ENCODE measurements around the gene CDC42EP5. TPM values are rescaled to one million over a fixed set of nuclear protein-coding genes. Genes with fewer than 3 reads are reported as not detected.
"Not testable (repeated sequence)": the region's sequence is repeated elsewhere in the genome, so short reads cannot be mapped to it uniquely, and the experiment has no call there.

Gene CDC42EP5
- total and polyA plus RNA-seq, 4 donors: 0.28 to 2.2 (median 0.84) TPM; not detected in 1

DNA sequence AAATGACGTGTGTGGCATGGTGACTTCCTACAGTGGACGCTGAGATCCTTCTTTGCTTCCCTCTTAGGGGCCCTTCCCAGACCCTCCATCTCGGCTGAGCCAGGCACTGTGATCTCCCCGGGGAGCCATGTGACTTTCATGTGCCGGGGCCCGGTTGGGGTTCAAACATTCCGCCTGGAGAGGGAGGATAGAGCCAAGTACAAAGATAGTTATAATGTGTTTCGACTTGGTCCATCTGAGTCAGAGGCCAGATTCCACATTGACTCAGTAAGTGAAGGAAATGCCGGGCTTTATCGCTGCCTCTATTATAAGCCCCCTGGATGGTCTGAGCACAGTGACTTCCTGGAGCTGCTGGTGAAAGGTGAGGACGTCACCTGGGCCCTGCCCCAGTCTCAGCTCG lies 34.7 kb upstream of the CDC42EP5 start:
- H3K36me3 ChIP-seq (ENCODE audit: control insufficient read depth in 4 of 4, insufficient read depth in 3 of 4, low read depth in 1 of 4, low read length in 3 of 4): no peaks in the 10 kb centered on the region
- TF ChIP-seq FOXA1 (IDR thresholded peaks at IDR 0.05) (no peak), HNF4G (IDR thresholded peaks at IDR 0.05) (no peak), JUND (IDR thresholded peaks at IDR 0.05) (no peak), RXRA (IDR thresholded peaks at IDR 0.05) (no peak), RAD21 (IDR thresholded peaks at IDR 0.05) (no peak), NR2F2 (IDR thresholded peaks at IDR 0.05) (no peak), FOXA2 (IDR thresholded peaks at IDR 0.05) (no peak), HNF4A (conservative IDR thresholded peaks at IDR 0.05) (no peak), SP1 (IDR thresholded peaks at IDR 0.05) (no peak), GABPA (IDR thresholded peaks at IDR 0.05 in 1 of 2, conservative IDR thresholded peaks at IDR 0.05 in 1 of 2) (no peak), EGR1 (IDR thresholded peaks at IDR 0.05; ENCODE audit: low read depth in 2 of 2) (no peak), YY1 (IDR thresholded peaks at IDR 0.05) (no peak), TAF1 (conservative IDR thresholded peaks at IDR 0.05) (no peak)
- TF ChIP-seq, protein P1, sequence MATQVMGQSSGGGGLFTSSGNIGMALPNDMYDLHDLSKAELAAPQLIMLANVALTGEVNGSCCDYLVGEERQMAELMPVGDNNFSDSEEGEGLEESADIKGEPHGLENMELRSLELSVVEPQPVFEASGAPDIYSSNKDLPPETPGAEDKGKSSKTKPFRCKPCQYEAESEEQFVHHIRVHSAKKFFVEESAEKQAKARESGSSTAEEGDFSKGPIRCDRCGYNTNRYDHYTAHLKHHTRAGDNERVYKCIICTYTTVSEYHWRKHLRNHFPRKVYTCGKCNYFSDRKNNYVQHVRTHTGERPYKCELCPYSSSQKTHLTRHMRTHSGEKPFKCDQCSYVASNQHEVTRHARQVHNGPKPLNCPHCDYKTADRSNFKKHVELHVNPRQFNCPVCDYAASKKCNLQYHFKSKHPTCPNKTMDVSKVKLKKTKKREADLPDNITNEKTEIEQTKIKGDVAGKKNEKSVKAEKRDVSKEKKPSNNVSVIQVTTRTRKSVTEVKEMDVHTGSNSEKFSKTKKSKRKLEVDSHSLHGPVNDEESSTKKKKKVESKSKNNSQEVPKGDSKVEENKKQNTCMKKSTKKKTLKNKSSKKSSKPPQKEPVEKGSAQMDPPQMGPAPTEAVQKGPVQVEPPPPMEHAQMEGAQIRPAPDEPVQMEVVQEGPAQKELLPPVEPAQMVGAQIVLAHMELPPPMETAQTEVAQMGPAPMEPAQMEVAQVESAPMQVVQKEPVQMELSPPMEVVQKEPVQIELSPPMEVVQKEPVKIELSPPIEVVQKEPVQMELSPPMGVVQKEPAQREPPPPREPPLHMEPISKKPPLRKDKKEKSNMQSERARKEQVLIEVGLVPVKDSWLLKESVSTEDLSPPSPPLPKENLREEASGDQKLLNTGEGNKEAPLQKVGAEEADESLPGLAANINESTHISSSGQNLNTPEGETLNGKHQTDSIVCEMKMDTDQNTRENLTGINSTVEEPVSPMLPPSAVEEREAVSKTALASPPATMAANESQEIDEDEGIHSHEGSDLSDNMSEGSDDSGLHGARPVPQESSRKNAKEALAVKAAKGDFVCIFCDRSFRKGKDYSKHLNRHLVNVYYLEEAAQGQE (IDR thresholded peaks at IDR 0.05): no peak
- TF ChIP-seq, protein P2, sequence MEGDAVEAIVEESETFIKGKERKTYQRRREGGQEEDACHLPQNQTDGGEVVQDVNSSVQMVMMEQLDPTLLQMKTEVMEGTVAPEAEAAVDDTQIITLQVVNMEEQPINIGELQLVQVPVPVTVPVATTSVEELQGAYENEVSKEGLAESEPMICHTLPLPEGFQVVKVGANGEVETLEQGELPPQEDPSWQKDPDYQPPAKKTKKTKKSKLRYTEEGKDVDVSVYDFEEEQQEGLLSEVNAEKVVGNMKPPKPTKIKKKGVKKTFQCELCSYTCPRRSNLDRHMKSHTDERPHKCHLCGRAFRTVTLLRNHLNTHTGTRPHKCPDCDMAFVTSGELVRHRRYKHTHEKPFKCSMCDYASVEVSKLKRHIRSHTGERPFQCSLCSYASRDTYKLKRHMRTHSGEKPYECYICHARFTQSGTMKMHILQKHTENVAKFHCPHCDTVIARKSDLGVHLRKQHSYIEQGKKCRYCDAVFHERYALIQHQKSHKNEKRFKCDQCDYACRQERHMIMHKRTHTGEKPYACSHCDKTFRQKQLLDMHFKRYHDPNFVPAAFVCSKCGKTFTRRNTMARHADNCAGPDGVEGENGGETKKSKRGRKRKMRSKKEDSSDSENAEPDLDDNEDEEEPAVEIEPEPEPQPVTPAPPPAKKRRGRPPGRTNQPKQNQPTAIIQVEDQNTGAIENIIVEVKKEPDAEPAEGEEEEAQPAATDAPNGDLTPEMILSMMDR (IDR thresholded peaks at IDR 0.05; ENCODE audit: low read depth, low read length, missing input control): no peak
- TF ChIP-seq, protein P3, sequence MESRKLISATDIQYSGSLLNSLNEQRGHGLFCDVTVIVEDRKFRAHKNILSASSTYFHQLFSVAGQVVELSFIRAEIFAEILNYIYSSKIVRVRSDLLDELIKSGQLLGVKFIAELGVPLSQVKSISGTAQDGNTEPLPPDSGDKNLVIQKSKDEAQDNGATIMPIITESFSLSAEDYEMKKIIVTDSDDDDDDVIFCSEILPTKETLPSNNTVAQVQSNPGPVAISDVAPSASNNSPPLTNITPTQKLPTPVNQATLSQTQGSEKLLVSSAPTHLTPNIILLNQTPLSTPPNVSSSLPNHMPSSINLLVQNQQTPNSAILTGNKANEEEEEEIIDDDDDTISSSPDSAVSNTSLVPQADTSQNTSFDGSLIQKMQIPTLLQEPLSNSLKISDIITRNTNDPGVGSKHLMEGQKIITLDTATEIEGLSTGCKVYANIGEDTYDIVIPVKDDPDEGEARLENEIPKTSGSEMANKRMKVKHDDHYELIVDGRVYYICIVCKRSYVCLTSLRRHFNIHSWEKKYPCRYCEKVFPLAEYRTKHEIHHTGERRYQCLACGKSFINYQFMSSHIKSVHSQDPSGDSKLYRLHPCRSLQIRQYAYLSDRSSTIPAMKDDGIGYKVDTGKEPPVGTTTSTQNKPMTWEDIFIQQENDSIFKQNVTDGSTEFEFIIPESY (IDR thresholded peaks at IDR 0.05): no peak
- TF ChIP-seq, protein P4, sequence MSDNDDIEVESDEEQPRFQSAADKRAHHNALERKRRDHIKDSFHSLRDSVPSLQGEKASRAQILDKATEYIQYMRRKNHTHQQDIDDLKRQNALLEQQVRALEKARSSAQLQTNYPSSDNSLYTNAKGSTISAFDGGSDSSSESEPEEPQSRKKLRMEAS (IDR thresholded peaks at IDR 0.05): no peak
- TF ChIP-seq, protein P5, sequence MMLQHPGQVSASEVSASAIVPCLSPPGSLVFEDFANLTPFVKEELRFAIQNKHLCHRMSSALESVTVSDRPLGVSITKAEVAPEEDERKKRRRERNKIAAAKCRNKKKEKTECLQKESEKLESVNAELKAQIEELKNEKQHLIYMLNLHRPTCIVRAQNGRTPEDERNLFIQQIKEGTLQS (IDR thresholded peaks at IDR 0.05): no peak
- WGBS: 65% methylated on average over 12 of the region's 12 CpGs
- DNase-seq (ENCODE audit: low spot score): no peak
- H3K9ac ChIP-seq (ENCODE audit: low read depth in 1 of 2, low read length in 2 of 2): no peak overlapping the region
- no peak overlapping the region for H3K27ac ChIP-seq (ENCODE audit: low read depth in 1 of 2, low read length in 2 of 2)
- no peak overlapping the region for H3K4me3 ChIP-seq (ENCODE audit: low read depth in 1 of 3, low read length in 3 of 3)
- H3K27me3 ChIP-seq (ENCODE audit: control insufficient read depth in 4 of 4, insufficient read depth in 4 of 4, low read length in 3 of 4): no peaks in the 10 kb centered on the region
- no peaks in the 10 kb centered on the region for H3K9me3 ChIP-seq (ENCODE audit: control insufficient read depth in 4 of 4, low read length in 3 of 4)
- H3K4me1 ChIP-seq (ENCODE audit: control insufficient read depth in 4 of 4, insufficient read depth in 4 of 4, low read length in 3 of 4): no peaks in the 10 kb centered on the region

DNA sequence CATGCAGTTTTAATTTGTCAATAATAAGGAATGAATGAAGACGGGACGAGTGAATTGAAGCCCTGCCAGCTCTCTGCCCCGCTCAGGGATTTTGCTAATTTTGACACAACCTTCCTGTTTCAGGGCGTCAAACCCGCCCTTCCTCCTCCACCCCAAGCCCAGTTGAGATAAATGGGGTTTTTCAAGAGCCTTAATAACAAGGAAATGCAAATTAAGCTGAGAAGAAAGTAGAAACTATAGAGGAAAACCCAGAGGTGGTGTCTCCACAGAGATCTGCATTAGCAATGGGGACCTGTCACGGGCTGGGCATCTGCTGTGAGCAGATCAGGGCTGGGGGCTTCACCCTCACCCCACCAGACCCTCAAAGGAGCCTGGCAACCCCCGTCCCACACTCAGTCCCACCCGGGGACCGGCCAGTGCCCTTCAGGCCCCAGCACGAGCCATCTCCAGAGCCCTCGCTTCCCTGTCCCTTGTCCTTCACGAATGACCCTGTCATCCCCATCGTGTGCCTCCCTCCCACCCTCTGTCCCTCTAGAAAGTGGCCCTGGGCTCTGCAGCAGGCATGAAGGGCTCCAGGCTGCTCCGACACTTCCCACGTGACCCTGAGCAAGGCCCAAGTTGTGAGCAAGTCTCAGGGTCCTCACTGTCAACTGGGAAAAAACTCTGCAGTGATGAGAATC lies 34.1 kb upstream of the CDC42EP5 start:
- not testable (repeated sequence) for H3K27me3 ChIP-seq (ENCODE audit: control insufficient read depth in 4 of 4, insufficient read depth in 4 of 4, low read length in 3 of 4)
- WGBS: 62% methylated on average over 11 of the region's 15 CpGs

More for the DNA sequence above, 34.1 kb upstream of the CDC42EP5 start:
- not testable (repeated sequence) for H3K9me3 ChIP-seq (ENCODE audit: control insufficient read depth in 4 of 4, low read length in 3 of 4); DNase-seq (ENCODE audit: low spot score); H3K9ac ChIP-seq (ENCODE audit: low read depth in 1 of 2, low read length in 2 of 2); H3K4me1 ChIP-seq (ENCODE audit: control insufficient read depth in 4 of 4, insufficient read depth in 4 of 4, low read length in 3 of 4); H3K36me3 ChIP-seq (ENCODE audit: control insufficient read depth in 4 of 4, insufficient read depth in 3 of 4, low read depth in 1 of 4, low read length in 3 of 4); H3K4me3 ChIP-seq (ENCODE audit: low read depth in 1 of 3, low read length in 3 of 3); H3K27ac ChIP-seq (ENCODE audit: low read depth in 1 of 2, low read length in 2 of 2)
